Activated T-helper 17 cell treated with anti-CD3 and anti-CD28 coated beads, Interleukin-2, amount 50 U/mL, for 72 hours (primary cell): ENCODE measurements around the gene ZNF341. TPM values are rescaled to one million over a fixed set of nuclear protein-coding genes. Genes with fewer than 3 reads are reported as not detected.
"Not testable (repeated sequence)": the region's sequence is repeated elsewhere in the genome, so short reads cannot be mapped to it uniquely, and the experiment has no call there.

Source experiments
- ATAC-seq: fragments of 150-1000 bp; cut with Tn5 transposase; replicated peaks from 2 replicates; pipeline ENCODE4 v1.10.0; 2021; ENCODE audit warnings: mild to moderate bottlenecking, moderate library complexity
- H3K27ac Mint-ChIP-seq: one replicate; pipeline ENCODE4 v1.8.0; 2022; ENCODE audit warnings: mixed read lengths
- H3K27me3 Mint-ChIP-seq: one replicate; pipeline ENCODE4 v1.8.0; 2022; ENCODE audit warnings: mixed read lengths
- H3K36me3 Mint-ChIP-seq: one replicate; pipeline ENCODE4 v1.8.0; 2022; ENCODE audit warnings: low read depth, mild to moderate bottlenecking, mixed read lengths
- H3K4me1 Mint-ChIP-seq: one replicate; pipeline ENCODE4 v1.8.0; 2022; ENCODE audit warnings: mixed read lengths
- H3K4me3 Mint-ChIP-seq: one replicate; pipeline ENCODE4 v1.8.0; 2022; ENCODE audit warnings: mild to moderate bottlenecking, mixed read lengths
- H3K9me3 Mint-ChIP-seq: one replicate; pipeline ENCODE4 v1.8.0; 2022; ENCODE audit warnings: mixed read lengths
- total RNA-seq, 2 donors: library from RNA; stranded (reverse); gene quantifications; one replicate each; pipeline ENCODE4 v1.2.3, GENCODE V29; 2022

The ZNF341 gene
- total RNA-seq, 2 donors from 2014 or later, result 6.4 to 9.0 TPM

DNA sequence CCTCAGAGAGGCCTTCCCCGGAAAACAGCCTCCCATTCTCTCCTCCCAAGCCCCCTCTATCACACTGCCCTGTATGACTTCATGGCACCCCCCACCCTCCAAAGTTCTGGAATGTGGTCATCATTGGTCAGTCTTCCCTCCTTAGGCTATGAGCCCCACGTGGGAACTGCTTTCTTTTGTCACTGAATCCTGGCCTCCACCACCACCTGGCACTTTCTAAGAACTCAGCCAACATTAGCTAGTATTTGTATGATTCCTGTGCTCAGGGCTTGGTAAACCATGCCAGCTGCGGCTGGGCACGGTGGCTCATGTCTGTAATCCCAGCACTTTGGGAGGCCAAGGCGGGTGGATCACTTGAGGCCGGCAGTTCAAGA is 37.2 kb upstream of the ZNF341 start:
- Mint-ChIP-seq H3K4me1 (peaks cover 4% of the 10 kb centered on the region), H3K27me3 (no peaks in the 10 kb centered on the region), H3K27ac (peak overlapping the region; percentile 8), H3K4me3 (no peak overlapping the region), H3K9me3 (no peaks in the 10 kb centered on the region), H3K36me3 (no peaks in the 10 kb centered on the region)
- no peak for ATAC-seq

DNA sequence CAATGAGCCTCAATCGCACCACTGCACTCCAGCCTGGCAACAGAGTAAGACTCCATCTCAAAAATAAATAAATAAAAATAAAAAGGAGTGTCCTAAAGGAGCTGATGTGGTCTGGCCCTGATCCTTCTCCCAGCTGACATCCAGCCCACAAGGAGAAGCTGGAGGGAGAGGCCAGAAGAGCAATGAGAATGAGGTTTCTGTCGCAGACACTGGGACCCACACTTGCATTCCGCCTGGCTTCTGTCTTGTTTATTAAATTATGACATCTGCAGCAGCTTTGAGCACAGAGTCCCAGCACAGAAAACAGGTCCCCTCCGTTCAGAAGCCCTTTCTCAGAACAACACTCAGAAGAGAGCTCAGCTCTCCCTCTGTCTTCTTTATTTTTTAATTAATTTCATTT is 35.3 kb upstream of the ZNF341 start:
- Mint-ChIP-seq H3K27ac (no peak overlapping the region), H3K4me1 (no peaks in the 10 kb centered on the region), H3K4me3 (no peak overlapping the region), H3K27me3 (no peaks in the 10 kb centered on the region), H3K9me3 (no peaks in the 10 kb centered on the region), H3K36me3 (no peaks in the 10 kb centered on the region)
- no peak for ATAC-seq

DNA sequence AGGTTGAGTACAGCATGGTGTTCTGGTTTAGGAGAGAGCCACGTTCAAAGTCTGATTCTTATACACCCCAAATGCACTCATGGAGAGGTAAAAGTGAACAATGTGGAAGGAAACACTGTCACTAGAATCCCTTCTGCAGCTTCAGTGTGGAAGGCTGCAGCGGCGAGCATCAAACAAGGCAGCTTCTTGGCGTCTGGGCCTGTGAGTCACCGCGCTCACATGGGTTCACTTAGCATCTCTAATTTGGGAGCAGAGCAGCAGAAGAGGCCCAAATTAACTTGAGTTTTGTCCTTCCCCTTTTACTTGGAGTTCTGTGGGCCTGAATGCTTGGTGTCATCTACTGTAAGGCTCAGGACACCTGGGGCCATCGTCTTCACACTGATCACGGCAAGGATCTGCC is 34.7 kb upstream of the ZNF341 start:
- Mint-ChIP-seq H3K4me3 (no peak overlapping the region), H3K4me1 (no peaks in the 10 kb centered on the region), H3K9me3 (no peaks in the 10 kb centered on the region), H3K27ac (no peak overlapping the region), H3K27me3 (no peaks in the 10 kb centered on the region), H3K36me3 (no peaks in the 10 kb centered on the region)
- ATAC-seq, result no peak

DNA sequence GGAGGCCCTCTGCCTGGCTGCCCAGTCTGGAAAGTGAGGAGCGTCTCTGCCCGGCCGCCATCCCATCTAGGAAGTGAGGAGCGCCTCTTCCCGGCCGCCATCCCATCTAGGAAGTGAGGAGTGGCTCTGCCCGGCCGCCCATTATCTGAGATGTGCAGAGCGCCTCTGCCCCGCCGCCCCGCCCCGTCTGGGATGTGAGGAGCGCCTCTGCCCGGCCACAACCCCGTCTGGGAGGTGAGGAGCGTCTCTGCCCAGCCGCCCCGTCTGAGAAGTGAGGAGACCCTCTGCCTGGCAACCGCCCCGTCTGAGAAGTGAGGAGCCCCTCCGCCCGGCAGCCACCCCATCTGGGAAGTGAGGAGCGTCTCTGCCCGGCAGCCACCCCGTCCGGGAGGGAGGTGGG is 32.8 kb upstream of the ZNF341 start:
- H3K27me3 Mint-ChIP-seq, H3K4me1 Mint-ChIP-seq: not testable (repeated sequence)

DNA sequence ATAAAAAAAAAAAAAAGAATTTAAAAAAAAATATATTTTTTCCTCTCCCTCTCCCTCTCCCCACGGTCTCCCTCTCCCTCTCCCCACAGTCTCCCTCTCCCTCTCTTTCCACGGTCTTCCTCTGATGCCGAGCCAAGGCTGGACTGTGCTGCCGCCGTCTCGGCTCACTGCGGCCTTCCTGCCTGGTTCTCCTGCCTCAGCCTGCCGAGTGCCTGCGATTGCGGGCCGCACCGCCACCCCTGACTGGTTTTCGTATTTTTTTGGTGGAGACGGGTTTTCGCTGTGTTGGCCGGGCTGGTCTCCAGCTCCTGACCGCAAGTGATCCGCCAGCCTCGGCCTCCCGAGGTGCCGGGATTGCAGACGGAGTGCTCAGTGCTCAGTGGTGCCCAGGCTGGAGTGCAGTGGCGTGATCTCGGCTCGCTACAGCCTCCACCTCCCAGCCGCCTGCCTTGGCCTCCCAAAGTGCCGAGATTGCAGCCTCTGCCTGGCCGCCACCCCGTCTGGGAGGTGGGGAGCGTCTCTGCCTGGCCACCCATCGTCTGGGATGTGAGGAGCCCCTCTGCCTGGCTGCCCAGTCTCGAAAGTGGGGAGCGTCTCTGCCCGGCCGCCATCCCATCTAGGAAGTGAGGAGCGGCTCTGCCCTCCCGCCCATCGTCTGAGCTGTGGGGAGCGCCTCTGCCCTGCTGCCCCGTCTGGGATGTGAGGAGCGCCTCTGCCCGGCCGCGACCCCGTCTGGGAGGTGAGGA is 30.9 kb upstream of the ZNF341 start:
- not testable (repeated sequence) for H3K27me3 Mint-ChIP-seq, H3K4me1 Mint-ChIP-seq, H3K27ac Mint-ChIP-seq, ATAC-seq, H3K9me3 Mint-ChIP-seq, H3K4me3 Mint-ChIP-seq, H3K36me3 Mint-ChIP-seq

More for the DNA sequence above, 32.8 kb upstream of the ZNF341 start:
- ATAC-seq, H3K27ac Mint-ChIP-seq, H3K9me3 Mint-ChIP-seq, H3K4me3 Mint-ChIP-seq, H3K36me3 Mint-ChIP-seq: not testable (repeated sequence)

DNA sequence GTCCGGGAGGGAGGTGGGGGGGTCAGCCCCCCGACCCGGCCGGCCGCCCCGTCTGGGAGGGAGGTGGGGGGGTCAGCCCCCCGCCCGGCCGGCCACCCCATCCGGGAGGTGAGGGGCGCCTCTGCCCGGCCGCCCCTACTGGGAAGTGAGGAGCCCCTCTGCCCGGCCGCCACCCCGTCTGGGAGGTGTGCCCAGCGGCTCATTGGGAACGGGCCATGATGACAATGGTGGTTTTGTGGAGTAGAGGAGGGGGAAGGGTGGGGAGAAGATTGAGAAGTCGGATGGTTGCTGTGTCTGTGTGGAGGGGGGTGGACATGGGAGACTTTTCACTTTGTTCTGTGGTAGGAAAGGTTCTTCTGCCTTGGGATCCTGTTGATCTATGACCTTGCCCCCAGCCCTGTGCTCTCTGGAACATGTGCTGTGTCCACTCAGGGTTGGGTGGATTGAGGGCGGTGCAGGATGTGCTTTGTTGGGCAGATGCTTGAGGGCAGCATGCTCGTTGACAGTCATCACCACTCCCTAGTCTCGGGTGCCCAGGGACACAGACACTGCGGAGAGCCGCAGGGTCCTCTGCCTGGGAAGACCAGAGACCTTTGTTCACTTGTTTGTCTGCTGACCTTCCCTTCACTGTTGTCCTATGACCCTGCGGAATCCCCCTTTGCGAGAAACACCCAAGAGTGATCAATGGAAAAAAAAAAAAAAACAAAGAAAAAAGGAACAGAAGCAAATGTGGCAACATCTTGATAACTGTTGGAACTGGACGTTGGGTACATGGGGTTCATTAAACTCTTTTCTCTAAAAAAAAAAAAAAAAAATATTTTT is 30.0 kb upstream of the ZNF341 start:
- no peaks in the 10 kb centered on the region for H3K36me3 Mint-ChIP-seq
- H3K4me3 Mint-ChIP-seq, result no peak overlapping the region
- H3K4me1 Mint-ChIP-seq, result no peaks in the 10 kb centered on the region
- H3K27ac Mint-ChIP-seq, result no peak overlapping the region
- H3K27me3 Mint-ChIP-seq, result no peaks in the 10 kb centered on the region
- no peaks in the 10 kb centered on the region for H3K9me3 Mint-ChIP-seq
- ATAC-seq, result no peak

DNA sequence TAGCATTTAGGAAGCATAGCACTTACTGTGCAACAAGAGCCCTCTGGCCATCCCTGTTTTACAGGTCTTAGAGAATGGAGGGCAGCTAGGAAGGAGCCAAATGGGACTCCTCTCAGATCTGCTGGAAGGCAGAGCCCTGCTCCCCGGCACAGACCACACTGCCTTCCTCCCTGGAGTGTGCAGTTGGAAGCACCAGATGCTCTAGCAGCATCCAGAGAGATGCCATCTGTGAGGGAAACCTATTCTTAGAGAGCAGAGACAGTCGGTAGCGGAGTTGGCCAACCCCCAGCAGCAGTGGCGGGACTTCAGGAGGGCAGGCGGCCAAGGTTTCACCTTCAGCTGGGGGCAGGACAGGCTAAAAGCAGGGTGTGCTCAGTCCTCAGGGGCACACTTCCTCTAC is 28.9 kb upstream of the ZNF341 start:
- Mint-ChIP-seq H3K4me3 (no peak overlapping the region), H3K27ac (no peak overlapping the region), H3K27me3 (no peaks in the 10 kb centered on the region), H3K4me1 (no peaks in the 10 kb centered on the region), H3K36me3 (peaks cover 9% of the 10 kb centered on the region), H3K9me3 (no peaks in the 10 kb centered on the region)
- ATAC-seq, result no peak

DNA sequence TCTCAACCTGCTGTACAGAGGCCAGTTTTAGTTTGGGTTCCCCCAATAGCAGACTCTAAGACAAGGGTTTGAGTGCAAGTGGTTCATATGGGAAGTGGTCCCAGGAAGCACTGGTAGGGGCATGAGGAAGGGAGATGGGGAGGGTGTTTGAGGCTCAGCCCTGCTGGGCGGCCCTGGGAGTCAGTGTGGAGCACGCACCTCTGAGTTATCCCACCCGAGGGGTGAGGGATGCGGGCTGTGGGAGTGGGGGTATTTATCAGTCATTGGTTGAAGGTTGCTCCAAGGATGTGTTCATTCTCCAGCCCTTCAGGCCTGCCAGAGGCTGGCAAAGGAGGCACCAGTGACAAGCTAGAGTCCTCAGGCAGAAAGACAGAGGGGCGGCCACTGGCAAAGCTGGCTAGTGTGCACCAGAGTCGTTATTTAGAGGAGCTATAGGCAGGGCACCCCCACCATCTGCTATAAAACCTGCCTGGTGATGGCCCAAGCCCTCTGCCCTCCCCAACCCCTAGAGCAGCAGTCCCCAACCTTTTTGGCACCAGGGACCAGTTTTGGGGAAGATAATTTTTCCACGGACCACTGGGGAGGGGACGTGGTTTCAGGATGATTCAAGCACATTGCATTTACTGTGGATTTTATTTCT is 28.2 kb upstream of the ZNF341 start:
- Mint-ChIP-seq H3K4me3 (no peak overlapping the region), H3K27me3 (no peaks in the 10 kb centered on the region), H3K27ac (no peak overlapping the region), H3K4me1 (no peaks in the 10 kb centered on the region), H3K36me3 (peaks cover 9% of the 10 kb centered on the region), H3K9me3 (no peaks in the 10 kb centered on the region)
- ATAC-seq, result no peak

DNA sequence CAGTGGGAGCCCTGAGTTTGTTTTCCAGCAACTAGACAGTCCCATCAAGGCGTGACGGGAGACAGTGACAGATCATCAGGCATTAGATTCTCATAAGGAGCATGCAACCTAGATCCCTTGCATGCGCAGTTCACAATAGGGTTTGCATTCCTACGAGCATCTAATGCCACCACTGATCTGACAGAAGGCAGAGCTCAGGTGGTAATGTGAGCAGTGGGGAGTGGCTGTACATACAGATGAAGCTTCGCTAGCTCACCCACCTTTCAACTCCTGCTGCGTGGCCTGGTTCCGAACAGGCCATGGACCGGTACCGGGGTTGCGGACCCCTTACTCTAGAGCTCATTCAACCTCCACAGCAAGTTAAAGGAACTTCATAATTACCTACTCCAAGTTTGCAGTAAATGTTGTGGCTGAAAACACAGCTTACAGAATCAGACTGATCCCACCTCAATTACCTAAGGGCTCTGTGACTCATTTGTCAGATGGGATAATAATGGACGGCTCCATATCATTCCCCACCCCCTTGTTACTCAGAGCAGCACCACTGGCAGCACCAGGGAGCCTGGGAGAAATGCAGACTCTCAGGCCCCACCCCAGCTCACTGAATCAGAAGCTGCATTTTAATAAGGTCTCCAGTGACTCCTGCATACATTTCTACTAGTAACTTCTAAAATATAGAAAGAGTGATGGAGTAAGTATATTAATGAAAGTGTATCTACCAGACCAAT is 27.4 kb upstream of the ZNF341 start:
- H3K27me3 Mint-ChIP-seq, result no peaks in the 10 kb centered on the region
- H3K36me3 Mint-ChIP-seq, result peaks cover 9% of the 10 kb centered on the region
- H3K27ac Mint-ChIP-seq, result no peak overlapping the region
- no peaks in the 10 kb centered on the region for H3K9me3 Mint-ChIP-seq
- no peak for ATAC-seq
- peaks cover 4% of the 10 kb centered on the region for H3K4me1 Mint-ChIP-seq
- no peak overlapping the region for H3K4me3 Mint-ChIP-seq

DNA sequence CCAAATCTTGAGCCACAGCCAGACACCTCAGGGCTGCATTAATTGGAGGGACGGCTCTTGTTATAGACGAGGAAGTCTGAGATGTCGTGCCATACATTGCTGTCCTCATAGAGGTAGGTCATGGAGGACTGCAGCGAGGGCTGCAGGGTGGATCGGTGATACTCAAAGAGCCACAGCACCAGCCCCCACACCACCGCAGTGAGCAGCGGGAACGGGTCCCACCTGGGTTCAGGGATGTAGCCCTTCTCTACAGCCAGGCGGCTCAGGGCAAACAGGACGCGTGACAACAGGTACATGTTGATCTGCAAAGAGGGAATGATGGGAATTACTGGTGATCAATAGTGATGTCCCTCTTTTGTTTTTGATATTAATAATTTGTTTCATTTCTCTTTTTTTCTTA is 24.1 kb upstream of the ZNF341 start:
- H3K27ac Mint-ChIP-seq, result peak overlapping the region; percentile 54

DNA sequence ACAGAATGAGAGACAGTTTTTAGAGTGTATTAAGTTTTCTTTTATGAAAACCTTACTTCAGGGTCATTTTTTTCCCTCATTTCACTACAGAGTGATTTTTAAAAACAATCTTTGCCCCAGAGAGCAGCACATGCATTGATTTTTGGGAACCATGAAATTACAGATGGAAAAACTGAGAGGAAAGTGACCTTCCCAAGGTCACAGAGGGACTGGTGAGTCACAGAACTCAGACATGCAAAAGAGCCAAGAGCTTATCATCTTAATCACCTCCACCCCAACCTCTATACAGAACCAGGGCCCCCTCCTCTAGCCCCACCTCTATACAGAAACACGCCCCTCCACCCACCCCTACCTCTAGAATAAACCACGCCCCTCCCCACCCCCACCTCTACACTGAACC is 22.4 kb upstream of the ZNF341 start:
- no peak overlapping the region for H3K27ac Mint-ChIP-seq
- H3K4me3 Mint-ChIP-seq, result no peak overlapping the region
- no peaks in the 10 kb centered on the region for H3K9me3 Mint-ChIP-seq
- peak; percentile 78 for ATAC-seq
- H3K27me3 Mint-ChIP-seq, result no peaks in the 10 kb centered on the region
- peaks cover 21% of the 10 kb centered on the region for H3K4me1 Mint-ChIP-seq
- H3K36me3 Mint-ChIP-seq, result peaks cover 44% of the 10 kb centered on the region

More for the DNA sequence above, 24.1 kb upstream of the ZNF341 start:
- peaks cover 21% of the 10 kb centered on the region for H3K4me1 Mint-ChIP-seq
- H3K4me3 Mint-ChIP-seq, result no peak overlapping the region
- ATAC-seq, result no peak
- H3K27me3 Mint-ChIP-seq, result no peaks in the 10 kb centered on the region
- peaks cover 30% of the 10 kb centered on the region for H3K36me3 Mint-ChIP-seq
- H3K9me3 Mint-ChIP-seq, result no peaks in the 10 kb centered on the region

DNA sequence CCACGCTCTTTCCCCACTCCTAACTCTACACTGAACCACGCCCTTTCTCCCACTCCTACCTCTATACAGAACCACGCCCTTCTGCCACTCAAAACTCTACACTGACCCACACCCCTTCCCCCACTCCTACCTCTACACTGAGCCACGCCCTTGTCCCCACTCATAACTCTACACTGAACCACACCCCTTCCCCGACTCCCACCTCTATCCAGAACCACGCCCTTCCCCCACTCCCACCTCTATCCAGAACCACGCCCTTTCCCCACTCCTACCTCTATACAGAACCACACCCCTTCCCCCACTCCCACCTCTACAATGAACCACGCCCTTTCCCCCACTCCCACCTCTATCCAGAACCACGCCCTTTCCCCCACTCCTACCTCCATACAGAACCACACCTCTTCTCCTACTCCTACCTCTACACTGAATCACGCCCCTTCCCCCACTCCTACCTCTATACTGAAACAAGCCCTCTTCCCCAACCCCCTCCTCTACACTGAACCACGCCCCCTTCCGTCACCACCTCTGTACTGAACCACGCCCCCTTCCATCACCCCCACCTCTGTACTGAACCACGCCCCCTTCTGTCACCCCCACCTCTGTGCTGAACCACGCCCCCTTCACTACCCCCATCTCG is 21.8 kb upstream of the ZNF341 start:
- peak; percentile 52 for ATAC-seq
- no peak overlapping the region for H3K4me3 Mint-ChIP-seq
- no peaks in the 10 kb centered on the region for H3K27me3 Mint-ChIP-seq
- H3K9me3 Mint-ChIP-seq, result no peaks in the 10 kb centered on the region
- no peak overlapping the region for H3K27ac Mint-ChIP-seq
- H3K4me1 Mint-ChIP-seq, result peaks cover 21% of the 10 kb centered on the region
- H3K36me3 Mint-ChIP-seq, result peaks cover 44% of the 10 kb centered on the region

DNA sequence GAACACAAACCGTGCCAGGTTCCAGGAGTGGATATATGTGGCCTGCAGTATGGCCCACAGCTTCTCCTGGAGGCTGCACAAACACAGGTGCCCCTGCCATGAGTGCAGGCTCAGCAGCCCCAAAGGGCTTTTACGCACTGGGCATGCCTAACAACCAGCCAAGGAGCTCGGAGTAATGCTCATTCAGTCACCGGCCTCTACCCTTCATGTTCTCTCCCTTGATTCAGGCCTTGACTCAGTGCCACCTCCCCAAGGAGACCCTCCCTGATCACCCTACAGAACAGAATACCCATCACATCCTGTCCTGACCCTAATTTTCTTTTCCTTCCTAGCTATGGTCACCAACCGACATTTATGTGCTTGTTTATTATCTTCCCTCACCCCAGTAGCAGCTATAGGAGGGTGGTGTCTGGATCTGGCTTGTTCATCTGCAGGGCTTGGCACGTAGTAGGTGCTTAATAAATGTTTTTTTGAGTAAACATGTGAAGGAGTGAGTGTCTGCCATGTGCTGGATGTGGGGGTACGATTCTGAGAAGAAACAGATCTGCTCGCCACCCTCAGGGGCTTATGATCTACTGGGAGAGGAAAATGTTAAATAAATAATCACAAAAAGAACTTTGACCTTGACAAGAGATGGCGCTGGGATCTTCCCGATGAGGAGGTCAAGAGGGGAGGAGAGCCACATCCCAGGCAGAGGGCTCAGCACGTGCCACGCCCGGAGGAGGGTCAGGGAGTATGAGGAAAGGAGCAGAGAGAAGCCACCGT is 20.9 kb upstream of the ZNF341 start:
- Mint-ChIP-seq H3K4me3 (no peak overlapping the region), H3K27me3 (no peaks in the 10 kb centered on the region), H3K36me3 (peaks cover 45% of the 10 kb centered on the region), H3K27ac (peak overlapping the region; percentile 8), H3K9me3 (no peaks in the 10 kb centered on the region), H3K4me1 (peaks cover 21% of the 10 kb centered on the region)
- no peak for ATAC-seq

DNA sequence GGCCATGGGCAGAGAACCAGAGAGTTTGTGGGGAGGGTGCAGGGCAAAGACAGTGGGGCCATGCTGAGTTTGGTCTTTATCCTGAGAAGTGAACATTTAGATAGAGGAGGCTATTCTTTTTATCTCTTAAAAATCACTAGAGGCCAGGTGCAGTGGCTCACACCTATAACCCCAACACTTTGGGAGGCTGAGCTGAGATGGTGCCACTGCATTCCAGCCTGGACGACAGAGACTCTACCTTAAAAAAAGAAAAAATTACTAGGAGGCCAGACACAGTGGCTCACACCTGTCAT is 20.4 kb upstream of the ZNF341 start:
- H3K36me3 Mint-ChIP-seq, result peaks cover 51% of the 10 kb centered on the region
- no peak overlapping the region for H3K4me3 Mint-ChIP-seq
- no peak for ATAC-seq
- peaks cover 21% of the 10 kb centered on the region for H3K4me1 Mint-ChIP-seq
- H3K27ac Mint-ChIP-seq, result peak overlapping the region; percentile 8
- no peaks in the 10 kb centered on the region for H3K27me3 Mint-ChIP-seq
- H3K9me3 Mint-ChIP-seq, result no peaks in the 10 kb centered on the region
